ENCODE data around the gene ZNF236.
"Not testable (repeated sequence)": the region's sequence is repeated elsewhere in the genome, so short reads cannot be mapped to it uniquely, and the experiment has no call there.

ZNF236 gene

GRCh38 chr18:76977684-76978232, 155.4 kb downstream of the ZNF236 start:
- DNase-seq: peak; percentile 32

GRCh38 chr18:76978616-76979015, 156.3 kb downstream of the ZNF236 start:
- DNase-seq: peak; percentile 66

GRCh38 chr18:76979111-76979751, 156.9 kb downstream of the ZNF236 start:
- no peak for DNase-seq

GRCh38 chr18:76979906-76980305, 157.5 kb downstream of the ZNF236 start:
- DNase-seq: no peak

GRCh38 chr18:76980663-76981395, 158.5 kb downstream of the ZNF236 start:
- no peak for DNase-seq

GRCh38 chr18:76981396-76981968, 159.1 kb downstream of the ZNF236 start:
- DNase-seq: no peak

GRCh38 chr18:76982038-76982437, 159.7 kb downstream of the ZNF236 start:
- no peak for DNase-seq

- DNase-seq: peak; percentile 25
Measured at GRCh38 chr18:76982841-76983583, 160.7 kb downstream of the ZNF236 start.

- no peak for DNase-seq
Measured at GRCh38 chr18:76983613-76984051, 161.3 kb downstream of the ZNF236 start.

- DNase-seq: no peak
Measured at GRCh38 chr18:76984193-76985155, 162.1 kb downstream of the ZNF236 start.

GRCh38 chr18:76985156-76985950, 163.0 kb downstream of the ZNF236 start:
- no peak for DNase-seq

GRCh38 chr18:76985951-76986236, 163.5 kb downstream of the ZNF236 start:
- no peak for DNase-seq

GRCh38 chr18:76986406-76986805, 164.0 kb downstream of the ZNF236 start:
- DNase-seq: no peak

GRCh38 chr18:76988031-76988826, 165.9 kb downstream of the ZNF236 start:
- DNase-seq: no peak

- no peak for DNase-seq
Measured at GRCh38 chr18:76988827-76989646, 166.7 kb downstream of the ZNF236 start.

- DNase-seq: no peak
Measured at GRCh38 chr18:76989647-76990190, 167.4 kb downstream of the ZNF236 start.

- DNase-seq: not testable (repeated sequence)
Measured at GRCh38 chr18:76990343-76991020, 168.1 kb downstream of the ZNF236 start.

- DNase-seq: no peak
Measured at GRCh38 chr18:76991021-76991688, 168.8 kb downstream of the ZNF236 start.
